Tibial artery (tissue), 4 donors: ENCODE results near the gene XPO4.

Source experiments
- DNase-seq, 2 donors: peaks; one replicate each; pipeline ENCODE4 v3.0.0-alpha.2; 2019
- H3K27ac ChIP-seq, 2 donors: fragments of 200-600 bp; sonication (generic) in 1 of 2; 1 replicate in 1 of 2; 2 replicates in 1 of 2; pipeline ENCODE4 v1.5.1; 2018 to 2019; ENCODE audit warnings: mild to moderate bottlenecking in 1 of 2
- H3K27me3 ChIP-seq, 2 donors: fragments of 200-600 bp; sonication (generic) in 1 of 2; one replicate each; pipeline versions ENCODE4 v1.5.1 to v1.6.0; 2016 to 2019
- H3K36me3 ChIP-seq, 3 donors: fragments of 200-600 bp; sonication (generic) in 2 of 3; one replicate each; pipeline ENCODE4 v1.5.1; 2016 to 2019; ENCODE audit warnings: mild to moderate bottlenecking in 2 of 3
- H3K4me1 ChIP-seq, 4 donors: fragments of 200-600 bp; sonication (generic) in 2 of 4; 1 replicate in 3 of 4; 2 replicates in 1 of 4; pipeline ENCODE4 v1.5.1; 2016 to 2019
- H3K4me3 ChIP-seq, 2 donors: fragments of 200-600 bp; sonication (generic) in 1 of 2; 1 replicate in 1 of 2; 2 replicates in 1 of 2; pipeline ENCODE4 v1.5.1; 2018 to 2019; ENCODE audit warnings: mild to moderate bottlenecking in 2 of 2
- H3K9me3 ChIP-seq, 3 donors: fragments of 200-600 bp; sonication (generic) in 1 of 3; one replicate each; pipeline ENCODE4 v1.5.1; 2016 to 2019
- intact Hi-C: fragments of 100-400 bp; cut with DNase I; formaldehyde crosslinking; loops from one replicate; pipeline ENCODE4 v1.15.0; 2023; ENCODE audit warnings: low total_unique reads
- TF ChIP-seq, protein P1 (sequence below), 2 experiments: fragments of 200-600 bp in 1 of 2; fragments of 450-650 bp in 1 of 2; IDR thresholded peaks; one replicate each; pipeline ENCODE4 v1.5.1; 2017 to 2019; ENCODE audit warnings: antibody characterized with exemption in 2 of 2, mild to moderate bottlenecking in 1 of 2, moderate library complexity in 1 of 2

Gene XPO4

DNA sequence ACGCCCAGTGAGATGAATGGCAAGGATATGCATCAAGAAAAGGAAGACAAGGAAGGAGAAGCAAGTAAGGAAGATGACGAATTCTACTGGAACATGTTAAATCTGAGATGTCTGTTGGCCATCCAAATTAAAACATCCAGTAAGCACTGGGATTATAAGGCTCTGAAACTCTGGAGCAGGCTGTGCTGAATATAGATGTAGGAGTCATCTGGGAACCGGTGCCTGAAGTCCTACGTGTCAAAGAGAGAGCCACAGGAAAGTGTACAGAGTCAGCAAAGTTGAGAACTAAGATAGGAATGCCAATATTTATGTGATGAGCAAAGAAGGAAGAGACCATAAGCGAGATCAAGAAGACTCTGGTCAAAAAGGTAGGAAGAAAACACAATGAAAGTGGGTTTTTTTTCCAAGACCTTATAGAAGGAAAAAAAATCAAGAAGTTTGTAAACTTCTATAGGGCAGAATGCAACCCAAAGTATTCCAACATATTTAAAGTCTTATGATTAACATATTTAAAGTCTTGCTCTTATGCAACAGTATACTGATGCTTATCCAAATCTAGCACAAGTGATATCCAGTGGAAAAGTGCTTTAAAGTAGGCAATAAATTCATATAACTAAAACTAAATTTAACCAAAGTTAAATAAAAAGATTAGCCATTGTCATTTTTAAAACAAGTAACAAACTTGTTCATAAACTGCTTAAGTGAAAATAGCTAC, 77.6 kb downstream of the XPO4 start:
- H3K27me3 ChIP-seq: no peaks in the 10 kb centered on the region
- H3K4me1 ChIP-seq: peaks cover 0 to 23% (median 0%) of the 10 kb centered on the region in 4 donors
- no peak overlapping the region for H3K27ac ChIP-seq
- H3K36me3 ChIP-seq: peaks cover 0 to 9% (median 0%) of the 10 kb centered on the region in 3 donors
- no peaks in the 10 kb centered on the region for H3K9me3 ChIP-seq
- intact Hi-C loops: loop anchor here (5.0 kb wide), 2 partner anchors 108 to 123 kb away; partner anchors contain the start of gene IL17D
- no peak overlapping the region for H3K4me3 ChIP-seq
- TF ChIP-seq, protein P1, sequence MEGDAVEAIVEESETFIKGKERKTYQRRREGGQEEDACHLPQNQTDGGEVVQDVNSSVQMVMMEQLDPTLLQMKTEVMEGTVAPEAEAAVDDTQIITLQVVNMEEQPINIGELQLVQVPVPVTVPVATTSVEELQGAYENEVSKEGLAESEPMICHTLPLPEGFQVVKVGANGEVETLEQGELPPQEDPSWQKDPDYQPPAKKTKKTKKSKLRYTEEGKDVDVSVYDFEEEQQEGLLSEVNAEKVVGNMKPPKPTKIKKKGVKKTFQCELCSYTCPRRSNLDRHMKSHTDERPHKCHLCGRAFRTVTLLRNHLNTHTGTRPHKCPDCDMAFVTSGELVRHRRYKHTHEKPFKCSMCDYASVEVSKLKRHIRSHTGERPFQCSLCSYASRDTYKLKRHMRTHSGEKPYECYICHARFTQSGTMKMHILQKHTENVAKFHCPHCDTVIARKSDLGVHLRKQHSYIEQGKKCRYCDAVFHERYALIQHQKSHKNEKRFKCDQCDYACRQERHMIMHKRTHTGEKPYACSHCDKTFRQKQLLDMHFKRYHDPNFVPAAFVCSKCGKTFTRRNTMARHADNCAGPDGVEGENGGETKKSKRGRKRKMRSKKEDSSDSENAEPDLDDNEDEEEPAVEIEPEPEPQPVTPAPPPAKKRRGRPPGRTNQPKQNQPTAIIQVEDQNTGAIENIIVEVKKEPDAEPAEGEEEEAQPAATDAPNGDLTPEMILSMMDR (IDR thresholded peaks at IDR 0.05): no peak
- DNase-seq: no peak

DNA sequence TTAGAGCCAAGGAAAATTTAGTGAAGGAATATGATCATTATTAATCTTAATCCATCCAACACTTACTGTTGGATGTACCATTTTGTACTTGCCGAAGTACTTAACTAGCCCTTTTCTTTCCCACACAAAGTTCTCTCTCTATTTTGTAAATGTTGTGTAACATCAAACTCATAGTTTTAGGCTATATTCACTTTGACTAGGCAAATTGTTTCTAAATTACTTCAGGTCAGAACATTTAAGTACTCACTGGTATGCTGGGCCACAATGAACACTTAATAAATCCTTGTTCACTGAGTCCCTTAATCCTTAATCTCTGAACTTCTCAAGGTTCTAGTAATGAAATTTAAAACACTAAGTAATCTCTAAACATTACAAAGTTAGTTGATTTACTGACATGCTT, 79.5 kb downstream of the XPO4 start:
- H3K36me3 ChIP-seq: peaks cover 0 to 17% (median 0%) of the 10 kb centered on the region in 3 donors
- TF ChIP-seq, protein P1 (IDR thresholded peaks at IDR 0.05): no peak
- no peaks in the 10 kb centered on the region for H3K9me3 ChIP-seq
- no peak overlapping the region for H3K27ac ChIP-seq
- H3K4me3 ChIP-seq: no peak overlapping the region
- intact Hi-C loops: no loop called here
- H3K27me3 ChIP-seq: no peaks in the 10 kb centered on the region
- no peak for DNase-seq
- peaks cover 0 to 16% (median 0%) of the 10 kb centered on the region in 4 donors for H3K4me1 ChIP-seq

DNA sequence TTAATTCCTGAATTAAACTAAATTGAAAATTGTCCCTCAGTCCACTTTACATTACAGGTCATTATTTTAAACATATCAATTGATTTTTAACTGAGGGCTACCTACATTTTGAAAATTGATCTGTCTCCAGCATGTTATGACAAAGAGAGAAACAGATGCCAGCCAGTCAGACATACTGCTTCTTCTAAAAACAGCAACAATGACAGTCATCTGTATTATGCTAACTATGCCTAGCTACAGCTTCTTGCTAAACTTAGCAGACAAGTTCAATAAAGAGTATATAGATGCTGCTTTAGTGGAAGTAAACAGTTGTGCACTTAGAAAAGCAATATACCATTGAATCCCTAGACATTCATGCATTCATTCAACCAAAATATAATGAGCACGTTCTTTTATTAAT, 80.1 kb downstream of the XPO4 start:
- no peak for DNase-seq
- Histone ChIP-seq H3K27ac (no peak overlapping the region), H3K4me1 (peaks cover 0 to 12% (median 0%) of the 10 kb centered on the region in 4 donors), H3K4me3 (no peak overlapping the region), H3K27me3 (no peaks in the 10 kb centered on the region), H3K36me3 (peaks cover 0 to 17% (median 0%) of the 10 kb centered on the region in 3 donors), H3K9me3 (no peaks in the 10 kb centered on the region)
- intact Hi-C loops: no loop called here
- TF ChIP-seq, protein P1 (IDR thresholded peaks at IDR 0.05): no peak

DNA sequence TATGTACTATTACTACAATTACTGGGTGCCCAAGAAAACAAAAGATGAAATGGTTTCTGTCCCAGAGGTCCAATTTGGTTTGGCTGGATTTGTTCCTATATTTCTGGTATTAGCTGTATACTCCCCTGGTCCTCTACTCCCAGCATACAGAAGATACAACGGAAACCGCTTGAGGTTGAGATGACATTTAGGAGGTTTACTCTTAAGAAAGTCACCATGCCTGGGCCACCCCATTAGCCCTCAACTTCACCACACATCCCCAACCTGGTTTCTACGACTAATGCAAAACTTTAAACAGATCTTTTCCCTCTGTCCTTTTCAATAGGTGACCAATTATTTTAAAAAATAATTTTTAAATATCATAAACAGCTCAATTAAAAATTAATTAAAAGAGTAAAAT, 82.8 kb downstream of the XPO4 start:
- peaks cover 0 to 6% (median under 1%) of the 10 kb centered on the region in 4 donors for H3K4me1 ChIP-seq
- H3K27ac ChIP-seq: no peak overlapping the region
- no peak overlapping the region for H3K4me3 ChIP-seq
- TF ChIP-seq, protein P1 (IDR thresholded peaks at IDR 0.05): no peak
- DNase-seq: no peak
- H3K9me3 ChIP-seq: no peaks in the 10 kb centered on the region
- intact Hi-C loops: no loop called here
- peaks cover 0 to 17% (median 0%) of the 10 kb centered on the region in 3 donors for H3K36me3 ChIP-seq
- no peaks in the 10 kb centered on the region for H3K27me3 ChIP-seq

DNA sequence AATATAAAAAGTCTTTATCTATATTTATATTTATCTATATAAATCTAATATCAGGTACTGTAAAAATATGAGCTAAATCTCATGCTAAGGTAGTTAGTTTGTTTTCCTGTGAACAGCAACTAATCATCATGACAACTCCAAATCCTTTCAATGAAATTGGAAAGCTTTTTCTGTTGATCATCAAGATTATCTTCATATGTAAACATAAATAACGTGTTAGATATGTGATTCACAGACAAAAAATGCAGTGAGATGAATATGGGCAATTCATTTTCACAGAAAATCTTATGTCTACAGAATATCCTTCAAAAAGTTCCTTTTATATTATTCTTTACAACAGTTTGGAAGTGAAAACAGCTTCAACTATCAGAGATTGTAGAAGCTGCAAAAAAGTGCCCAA, 87.1 kb downstream of the XPO4 start:
- no peak overlapping the region for H3K4me3 ChIP-seq
- H3K9me3 ChIP-seq: no peaks in the 10 kb centered on the region
- peaks cover 0 to 8% (median 0%) of the 10 kb centered on the region in 3 donors for H3K36me3 ChIP-seq
- TF ChIP-seq, protein P1 (IDR thresholded peaks at IDR 0.05): no peak
- H3K27ac ChIP-seq: peak overlapping the region; percentile 68 to 73
- peaks cover 0 to 17% (median 6%) of the 10 kb centered on the region in 4 donors for H3K4me1 ChIP-seq
- DNase-seq: no peak
- H3K27me3 ChIP-seq: no peaks in the 10 kb centered on the region
- intact Hi-C loops: no loop called here
